ENCODE measurements around the gene GMPR2. TPM values are rescaled to one million over a fixed set of nuclear protein-coding genes. Genes with fewer than 3 reads are reported as not detected.
"Not testable (repeated sequence)": the region's sequence is repeated elsewhere in the genome, so short reads cannot be mapped to it uniquely, and the experiment has no call there.

GMPR2 gene
- total RNA-seq, 5 donors from 2014 or later (not counting 1 experiment from before 2014, with no cell fraction given): 53.8 to 81.2 (median 64.0) TPM

DNA sequence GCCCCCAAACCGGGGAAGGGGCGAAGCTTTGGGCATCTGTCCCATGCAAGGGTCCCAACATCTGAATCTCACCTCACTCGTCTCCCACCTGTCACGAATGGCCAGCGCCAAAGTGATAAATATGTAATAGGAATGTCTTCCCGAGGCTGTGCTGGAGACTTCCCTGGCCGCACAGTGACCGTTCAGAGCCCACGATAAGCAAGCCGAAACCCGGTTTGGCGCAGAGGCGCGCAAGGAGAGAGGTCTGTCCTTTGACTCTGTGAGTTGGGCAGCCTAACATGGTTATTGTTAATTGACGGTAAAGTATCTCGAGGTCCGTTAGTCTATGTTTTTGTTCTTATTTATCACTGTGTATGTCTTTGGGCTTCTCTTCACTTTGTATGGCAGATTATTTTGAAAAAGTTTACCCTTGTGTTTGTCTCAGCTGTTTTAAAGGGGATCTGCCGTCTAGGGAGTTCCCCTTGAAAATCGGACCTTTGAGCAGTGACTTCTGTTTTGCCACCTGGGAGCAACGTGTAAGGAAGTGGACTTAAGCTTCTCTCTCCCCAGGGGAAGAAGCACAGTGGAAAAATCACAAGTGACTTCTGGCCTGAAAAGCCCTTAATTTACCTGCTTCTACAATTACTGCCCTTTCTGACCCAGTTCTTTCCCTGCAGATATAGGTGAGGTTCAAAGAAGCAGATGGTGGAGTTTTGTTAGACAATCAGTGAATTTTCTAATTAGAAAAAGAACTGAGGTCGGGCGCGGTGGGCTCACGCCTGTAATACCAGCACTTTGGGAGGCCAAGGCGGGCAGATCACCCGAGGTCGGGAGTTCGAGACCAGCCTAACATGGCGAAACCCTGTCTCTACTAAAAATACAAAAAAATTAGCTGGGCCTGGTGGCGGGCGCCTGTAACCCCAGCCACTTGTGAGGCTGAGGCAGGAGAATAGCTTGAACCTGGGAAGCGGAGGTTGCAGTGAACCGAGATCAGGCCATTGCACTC lies 36.4 kb upstream of the GMPR2 start:
- DNase-seq: peak in 1 of 35 experiments; percentile 36
- Histone ChIP-seq H3K27ac (ENCODE audit: low read length) (peak overlapping the region; percentile 98), H3K36me3 (ENCODE audit: control insufficient read depth in 2 of 2, extremely low read depth in 1 of 2, insufficient read depth in 1 of 2, low read length in 1 of 2) (peaks cover 12 to 18% of the 10 kb centered on the region in 2 donors), H3K4me3 (ENCODE audit: control insufficient read depth in 1 of 2, extremely low read depth in 1 of 2, low read length in 1 of 2) (peak overlapping the region; percentile 76 to 98), H3K9me3 (no peaks in the 10 kb centered on the region), H3K27me3 (replicated peaks in 1 of 2; ENCODE audit: control insufficient read depth in 2 of 2, extremely low read depth in 1 of 2, insufficient read depth in 2 of 2, low read length in 1 of 2) (no peaks in the 10 kb centered on the region), H3K4me1 (ENCODE audit: control insufficient read depth in 1 of 2, extremely low read depth in 1 of 2, insufficient read depth in 2 of 2, low read length in 2 of 2) (peaks cover 14 to 43% of the 10 kb centered on the region in 2 experiments)
- Mint-ChIP-seq H3K27ac (peak overlapping the region; percentile 96 to 98), H3K27me3 (no peaks in the 10 kb centered on the region), H3K4me3 (peak overlapping the region; percentile 87 to 93 (median 92)), H3K9me3 (no peaks in the 10 kb centered on the region), H3K4me1 (peaks cover 50 to 69% (median 56%) of the 10 kb centered on the region in 3 donors), H3K36me3 (peaks cover 27% of the 10 kb centered on the region)
- ChIA-PET POLR2A (interaction anchor here (0.7 to 3.7 kb wide), 8 partner anchors 12 to 82 kb away, joined by 3 to 17 read pairs (median 4); partner anchors contain the start of genes CHMP4A (in 1 of the 2), DCAF11 (in 1 of the 2), MDP1 (in 1 of the 2) and NRL (in 1 of the 2)), CTCF (interaction anchor here in 1 of 2 donors (1.1 kb wide), 1 partner anchor 41 kb away, joined by 3 read pairs; no protein-coding TSS in a partner anchor)
- ATAC-seq (replicated peaks in 1 of 4): no peak
- 26% methylated on average over 17 of the region's 33 CpGs for WGBS (ENCODE audit: insufficient coverage)

DNA sequence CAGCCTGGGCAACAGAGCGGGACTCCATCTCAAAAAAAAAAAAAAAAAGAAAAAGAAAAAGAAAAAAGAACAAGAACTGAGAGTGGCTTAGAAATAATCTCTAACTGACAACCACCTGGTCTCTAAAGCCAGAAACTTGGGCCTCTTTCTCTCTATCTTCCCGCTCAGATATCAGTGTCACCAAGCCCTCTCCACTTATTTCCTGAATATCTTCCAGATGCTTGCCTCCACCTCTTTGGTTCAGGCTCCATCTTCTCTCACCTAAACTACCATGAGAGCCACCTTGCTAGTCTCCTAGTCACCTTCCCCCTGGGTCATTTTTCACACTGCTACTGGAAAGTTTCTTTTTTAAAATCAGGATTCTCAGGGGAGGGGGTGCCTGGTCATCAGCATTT lies 35.7 kb upstream of the GMPR2 start:
- H3K4me1 ChIP-seq (ENCODE audit: control insufficient read depth in 1 of 2, extremely low read depth in 1 of 2, insufficient read depth in 2 of 2, low read length in 2 of 2): peaks cover 14 to 43% of the 10 kb centered on the region in 2 experiments
- Mint-ChIP-seq H3K27ac (peak overlapping the region; percentile 70 to 98), H3K36me3 (peaks cover 27% of the 10 kb centered on the region), H3K4me1 (peaks cover 48 to 67% (median 53%) of the 10 kb centered on the region in 3 donors), H3K4me3 (peak overlapping the region; percentile 77 to 93 (median 92)), H3K9me3 (peaks cover 0 to 1% (median 0%) of the 10 kb centered on the region in 3 donors), H3K27me3 (no peaks in the 10 kb centered on the region)
- H3K4me3 ChIP-seq (ENCODE audit: control insufficient read depth in 1 of 2, extremely low read depth in 1 of 2, low read length in 1 of 2): no peak overlapping the region
- H3K36me3 ChIP-seq (ENCODE audit: control insufficient read depth in 2 of 2, extremely low read depth in 1 of 2, insufficient read depth in 1 of 2, low read length in 1 of 2): peaks cover 9 to 17% of the 10 kb centered on the region in 2 donors
- ChIA-PET POLR2A (interaction anchor here (0.7 to 3.7 kb wide), 3 partner anchors 11 to 15 kb away, joined by 4 to 17 read pairs (median 16); partner anchors contain the start of gene CHMP4A (in 1 of the 2)), CTCF (no interaction called here)
- no peak overlapping the region for H3K27ac ChIP-seq (ENCODE audit: low read length)
- ATAC-seq (replicated peaks in 1 of 4): no peak
- WGBS (ENCODE audit: insufficient coverage): 100% methylated on average over 1 of the region's 2 CpGs
- H3K27me3 ChIP-seq (replicated peaks in 1 of 2; ENCODE audit: control insufficient read depth in 2 of 2, extremely low read depth in 1 of 2, insufficient read depth in 2 of 2, low read length in 1 of 2): no peaks in the 10 kb centered on the region
- no peak for DNase-seq
- no peaks in the 10 kb centered on the region for H3K9me3 ChIP-seq

DNA sequence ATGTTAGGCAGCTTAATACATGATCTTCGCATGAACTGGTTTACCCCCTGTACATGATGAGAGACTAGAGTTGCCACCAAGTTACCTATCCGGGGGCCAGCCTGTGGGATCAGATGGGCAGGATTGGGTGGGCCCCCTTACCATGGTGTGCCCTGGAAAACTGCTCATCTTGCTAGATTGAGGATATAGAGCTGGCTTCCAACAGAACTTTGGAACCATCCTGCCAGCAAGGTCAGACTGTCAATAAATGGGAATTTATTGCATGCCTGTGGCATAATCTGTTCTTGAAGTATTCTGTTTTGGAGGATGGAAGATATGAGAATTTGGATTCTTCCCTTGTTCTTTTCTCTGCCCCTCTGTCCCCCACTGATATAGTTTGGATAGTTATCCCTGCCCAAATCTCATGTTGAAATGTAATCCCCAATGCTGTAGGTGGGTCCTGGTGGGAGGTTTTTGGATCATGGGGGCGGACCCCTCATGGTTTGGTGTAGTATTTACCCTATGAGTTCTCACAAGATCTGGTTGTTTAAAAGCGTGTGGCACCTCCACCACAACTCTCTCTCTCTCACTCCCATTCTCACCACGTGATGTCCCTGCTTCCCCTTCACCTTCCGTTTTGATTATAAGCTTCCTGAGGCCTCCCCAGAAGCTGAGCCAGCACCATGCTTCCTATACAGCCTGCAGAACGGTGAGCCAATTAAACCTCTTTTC lies 33.8 kb upstream of the GMPR2 start:
- Histone ChIP-seq H3K27me3 (replicated peaks in 1 of 2; ENCODE audit: control insufficient read depth in 2 of 2, extremely low read depth in 1 of 2, insufficient read depth in 2 of 2, low read length in 1 of 2) (no peaks in the 10 kb centered on the region), H3K9me3 (no peaks in the 10 kb centered on the region), H3K4me3 (ENCODE audit: control insufficient read depth in 1 of 2, extremely low read depth in 1 of 2, low read length in 1 of 2) (no peak overlapping the region), H3K4me1 (ENCODE audit: control insufficient read depth in 1 of 2, extremely low read depth in 1 of 2, insufficient read depth in 2 of 2, low read length in 2 of 2) (peaks cover 14 to 36% of the 10 kb centered on the region in 2 experiments), H3K36me3 (ENCODE audit: control insufficient read depth in 2 of 2, extremely low read depth in 1 of 2, insufficient read depth in 1 of 2, low read length in 1 of 2) (peaks cover 1 to 9% of the 10 kb centered on the region in 2 donors), H3K27ac (ENCODE audit: low read length) (no peak overlapping the region)
- ATAC-seq (replicated peaks in 1 of 4) (no peak), DNase-seq (no peak)
- 82% methylated on average over 4 of the region's 7 CpGs for WGBS (ENCODE audit: insufficient coverage)
- Mint-ChIP-seq H3K9me3 (peaks cover 4 to 7% (median 5%) of the 10 kb centered on the region in 3 donors), H3K4me1 (peaks cover 43 to 63% (median 49%) of the 10 kb centered on the region in 3 donors), H3K4me3 (peak overlapping the region in 1 of 3 donors; percentile 41), H3K36me3 (peaks cover 28% of the 10 kb centered on the region), H3K27me3 (no peaks in the 10 kb centered on the region), H3K27ac (peak overlapping the region; percentile 40 to 50)
- POLR2A ChIA-PET: interaction anchor here (0.6 to 1.0 kb wide), 2 partner anchors 9 to 17 kb away, joined by 5 read pairs; partner anchors contain the start of gene MDP1 (in 1 of the 2)
- CTCF ChIA-PET: interaction anchor here (0.6 to 1.6 kb wide), 3 partner anchors 8 to 232 kb away, joined by 3 to 12 read pairs (median 6); no protein-coding TSS in a partner anchor

DNA sequence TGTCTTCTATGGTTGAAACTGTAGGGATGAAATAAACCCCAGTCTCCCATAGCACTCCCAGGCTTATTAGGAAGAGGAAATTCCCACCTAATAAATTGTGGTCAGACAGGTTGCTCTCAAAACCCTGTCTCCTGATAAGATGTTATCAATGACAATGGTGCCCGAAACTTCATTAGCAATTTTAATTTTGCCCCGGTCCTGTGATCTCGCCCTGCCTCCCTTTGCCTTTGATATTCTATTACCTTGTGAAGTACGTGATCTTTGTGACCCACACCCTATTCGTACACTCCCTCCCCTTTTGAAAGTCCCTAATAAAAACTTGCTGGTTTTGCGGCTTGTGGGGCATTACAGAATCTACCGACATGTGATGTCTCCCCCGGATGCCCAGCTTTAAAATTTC lies 30.2 kb upstream of the GMPR2 start:
- Mint-ChIP-seq H3K36me3 (peaks cover 57% of the 10 kb centered on the region), H3K4me1 (peaks cover 34 to 50% (median 45%) of the 10 kb centered on the region in 3 donors)
- Histone ChIP-seq H3K4me1 (ENCODE audit: control insufficient read depth in 1 of 2, extremely low read depth in 1 of 2, insufficient read depth in 2 of 2, low read length in 2 of 2) (peaks cover 0 to 19% of the 10 kb centered on the region in 2 experiments), H3K36me3 (ENCODE audit: control insufficient read depth in 2 of 2, extremely low read depth in 1 of 2, insufficient read depth in 1 of 2, low read length in 1 of 2) (peaks cover 13 to 31% of the 10 kb centered on the region in 2 donors)
- H3K4me3 Mint-ChIP-seq; H3K9me3 ChIP-seq; H3K27ac ChIP-seq (ENCODE audit: low read length); H3K4me3 ChIP-seq (ENCODE audit: control insufficient read depth in 1 of 2, extremely low read depth in 1 of 2, low read length in 1 of 2); H3K9me3 Mint-ChIP-seq; H3K27me3 Mint-ChIP-seq; DNase-seq; H3K27me3 ChIP-seq (replicated peaks in 1 of 2; ENCODE audit: control insufficient read depth in 2 of 2, extremely low read depth in 1 of 2, insufficient read depth in 2 of 2, low read length in 1 of 2); ATAC-seq (replicated peaks in 1 of 4); H3K27ac Mint-ChIP-seq: not testable (repeated sequence)
- CTCF ChIA-PET: interaction anchor here in 1 of 2 donors (0.8 kb wide), 1 partner anchor 14 kb away, joined by 3 read pairs; the partner anchor contains the start of gene IPO4
- POLR2A ChIA-PET: interaction anchor here (0.6 to 0.8 kb wide), 2 partner anchors 40 to 109 kb away, joined by 4 read pairs; partner anchors contain the start of gene TINF2 (in 1 of the 2)
- WGBS (ENCODE audit: insufficient coverage): 97% methylated on average over 5 of the region's 8 CpGs

DNA sequence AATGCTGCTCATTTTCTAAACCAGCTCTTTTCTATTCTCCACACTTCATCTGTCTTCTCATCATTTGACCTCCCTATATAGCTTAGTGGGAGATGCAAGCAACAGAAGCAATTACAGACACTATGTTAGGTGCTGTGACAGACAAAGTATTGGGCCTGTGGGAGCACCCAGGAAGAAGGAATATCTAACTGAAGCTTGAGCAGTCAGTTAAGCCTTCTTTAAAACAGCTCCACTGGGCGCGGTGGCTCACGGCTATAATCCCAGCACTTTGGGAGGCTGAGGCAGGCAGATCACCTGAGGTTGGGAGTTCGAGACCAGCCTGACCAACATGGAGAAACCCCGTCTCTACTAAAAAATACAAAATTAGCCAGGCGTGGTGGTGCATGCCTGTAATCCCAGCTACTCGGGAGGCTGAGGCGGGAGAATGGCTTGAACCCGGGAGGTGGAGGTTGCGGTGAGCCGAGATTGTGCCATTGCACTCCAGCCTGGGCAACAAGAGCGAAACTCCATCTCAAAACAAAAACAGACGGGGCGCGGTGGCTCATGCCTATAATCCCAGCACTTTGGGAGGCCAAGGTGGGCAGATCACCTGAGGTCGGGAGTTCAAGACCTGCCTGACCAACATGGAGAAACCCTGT lies 29.4 kb upstream of the GMPR2 start:
- H3K27ac ChIP-seq (ENCODE audit: low read length); H3K9me3 Mint-ChIP-seq; H3K27me3 ChIP-seq (replicated peaks in 1 of 2; ENCODE audit: control insufficient read depth in 2 of 2, extremely low read depth in 1 of 2, insufficient read depth in 2 of 2, low read length in 1 of 2); H3K4me3 ChIP-seq (ENCODE audit: control insufficient read depth in 1 of 2, extremely low read depth in 1 of 2, low read length in 1 of 2); H3K27ac Mint-ChIP-seq; H3K9me3 ChIP-seq; H3K4me3 Mint-ChIP-seq; ATAC-seq (replicated peaks in 1 of 4); H3K27me3 Mint-ChIP-seq; DNase-seq: not testable (repeated sequence)
- Mint-ChIP-seq H3K4me1 (peaks cover 33 to 57% (median 47%) of the 10 kb centered on the region in 3 donors), H3K36me3 (peaks cover 64% of the 10 kb centered on the region)
- ChIA-PET CTCF (interaction anchor here in 1 of 2 donors (0.8 kb wide), 1 partner anchor 15 kb away, joined by 3 read pairs; the partner anchor contains the start of gene IPO4), POLR2A (interaction anchor here (0.6 to 0.8 kb wide), 2 partner anchors 39 to 110 kb away, joined by 4 read pairs; partner anchors contain the start of gene TINF2 (in 1 of the 2))
- WGBS (ENCODE audit: insufficient coverage): 92% methylated on average over 2 of the region's 16 CpGs
- peaks cover 0 to 23% of the 10 kb centered on the region in 2 experiments for H3K4me1 ChIP-seq (ENCODE audit: control insufficient read depth in 1 of 2, extremely low read depth in 1 of 2, insufficient read depth in 2 of 2, low read length in 2 of 2)
- H3K36me3 ChIP-seq (ENCODE audit: control insufficient read depth in 2 of 2, extremely low read depth in 1 of 2, insufficient read depth in 1 of 2, low read length in 1 of 2): peaks cover 17 to 39% of the 10 kb centered on the region in 2 donors
